Measurements from ENCODE around the gene LCN10. TPM values are rescaled to one million over a fixed set of nuclear protein-coding genes. Genes with fewer than 3 reads are reported as not detected.
A peak's percentile ranks its signal among the peaks of the same experiment; 100 is the strongest.

Gene LCN10
- polyA plus RNA-seq, 3 donors = 0.16 TPM; not detected in 2

- no peaks in the 10 kb centered on the region for H3K9me3 Mint-ChIP-seq
- WGBS (ENCODE audit: insufficient coverage) = 98% methylated on average over 5 of the region's 6 CpGs
- no peak overlapping the region for H3K4me2 ChIP-seq (replicated peaks; ENCODE audit: extremely low read depth, low read length, poor library complexity, severe bottlenecking)
- no peaks in the 10 kb centered on the region for H3K36me3 Mint-ChIP-seq
- no peak for DNase-seq
- no peaks in the 10 kb centered on the region for H3K36me3 ChIP-seq (replicated peaks in 1 of 2; ENCODE audit: control insufficient read depth in 1 of 2, insufficient read depth in 2 of 2, low read length in 2 of 2)
- H2AFZ ChIP-seq (ENCODE audit: insufficient read depth, low read depth, low read length, poor library complexity, severe bottlenecking) = no peak overlapping the region
- no peaks in the 10 kb centered on the region for H4K20me1 ChIP-seq (ENCODE audit: insufficient read depth, low read length)
- H3K9ac ChIP-seq (ENCODE audit: insufficient read depth, low read length, poor library complexity, severe bottlenecking) = no peak overlapping the region
- TF ChIP-seq CTCF (IDR thresholded peaks at IDR 0.05) = no peak
- no peak overlapping the region for H3K27ac ChIP-seq (ENCODE audit: low read depth in 1 of 2, low read length in 2 of 2)
- H3K27ac Mint-ChIP-seq = no peak overlapping the region
- intact Hi-C loops (cut with micrococcal nuclease) = loop anchor here (5.0 to 10.0 kb wide), 2 partner anchors 247 to 280 kb away; partner anchors contain the start of gene FUT7 (in 1 of the 2)
- H3K4me1 ChIP-seq (ENCODE audit: control insufficient read depth in 1 of 2, insufficient read depth in 2 of 2, low read length in 2 of 2) = no peaks in the 10 kb centered on the region
- H3K4me3 Mint-ChIP-seq = no peak overlapping the region
- no peaks in the 10 kb centered on the region for H3K9me3 ChIP-seq (replicated peaks in 1 of 2; ENCODE audit: control insufficient read depth in 1 of 2, insufficient read depth in 1 of 2, low read length in 2 of 2)
- no peaks in the 10 kb centered on the region for H3K79me2 ChIP-seq (ENCODE audit: insufficient read depth, low read length)
- H3K4me3 ChIP-seq (replicated peaks in 1 of 3; ENCODE audit: low read depth in 2 of 3, low read length in 3 of 3) = no peak overlapping the region
- peaks cover 5% of the 10 kb centered on the region for H3K4me1 Mint-ChIP-seq
- H3K27me3 Mint-ChIP-seq (ENCODE audit: low read depth in 3 of 3) = peaks cover 0 to 3% (median 0%) of the 10 kb centered on the region in 3 donors
- no peaks in the 10 kb centered on the region for H3K27me3 ChIP-seq (ENCODE audit: control insufficient read depth in 2 of 2, insufficient read depth in 2 of 2, low read length in 2 of 2)
Observed at GRCh38 chr9:136784997-136785361, 42.2 kb upstream of the LCN10 start.

- H3K27ac Mint-ChIP-seq = no peak overlapping the region
- Histone ChIP-seq H3K9ac (ENCODE audit: insufficient read depth, low read length, poor library complexity, severe bottlenecking) (no peak overlapping the region), H3K27ac (ENCODE audit: low read depth in 1 of 2, low read length in 2 of 2) (no peak overlapping the region), H3K9me3 (replicated peaks in 1 of 2; ENCODE audit: control insufficient read depth in 1 of 2, insufficient read depth in 1 of 2, low read length in 2 of 2) (no peaks in the 10 kb centered on the region), H3K4me3 (replicated peaks in 1 of 3; ENCODE audit: low read depth in 2 of 3, low read length in 3 of 3) (no peak overlapping the region), H3K36me3 (replicated peaks in 1 of 2; ENCODE audit: control insufficient read depth in 1 of 2, insufficient read depth in 2 of 2, low read length in 2 of 2) (no peaks in the 10 kb centered on the region), H2AFZ (ENCODE audit: insufficient read depth, low read depth, low read length, poor library complexity, severe bottlenecking) (no peak overlapping the region), H3K79me2 (ENCODE audit: insufficient read depth, low read length) (no peaks in the 10 kb centered on the region), H3K4me2 (replicated peaks; ENCODE audit: extremely low read depth, low read length, poor library complexity, severe bottlenecking) (no peak overlapping the region), H4K20me1 (ENCODE audit: insufficient read depth, low read length) (no peaks in the 10 kb centered on the region), H3K27me3 (ENCODE audit: control insufficient read depth in 2 of 2, insufficient read depth in 2 of 2, low read length in 2 of 2) (no peaks in the 10 kb centered on the region), H3K4me1 (ENCODE audit: control insufficient read depth in 1 of 2, insufficient read depth in 2 of 2, low read length in 2 of 2) (no peaks in the 10 kb centered on the region)
- no peaks in the 10 kb centered on the region for H3K9me3 Mint-ChIP-seq
- no peaks in the 10 kb centered on the region for H3K36me3 Mint-ChIP-seq
- no peak for DNase-seq
- H3K4me1 Mint-ChIP-seq = peaks cover 5% of the 10 kb centered on the region
- WGBS (ENCODE audit: insufficient coverage) = 88% methylated on average over 1 of the region's 9 CpGs
- intact Hi-C loops (cut with micrococcal nuclease) = loop anchor here in 1 of 2 donors (10.0 kb wide), 1 partner anchor 280 kb away; no protein-coding TSS in a partner anchor
- H3K4me3 Mint-ChIP-seq = no peak overlapping the region
- peaks cover 0 to 6% (median 0%) of the 10 kb centered on the region in 3 donors for H3K27me3 Mint-ChIP-seq (ENCODE audit: low read depth in 3 of 3)
- peak; percentile 71 for TF ChIP-seq CTCF (IDR thresholded peaks at IDR 0.05)
Observed at GRCh38 chr9:136784249-136784996, 41.7 kb upstream of the LCN10 start.

Data from CD14-positive monocyte (primary cell).